HG03159 (cell line): ENCODE measurements around the gene RNU1-2.
A peak's percentile ranks its signal among the peaks of the same experiment; 100 is the strongest.
"Not testable (repeated sequence)": the region's sequence is repeated elsewhere in the genome, so short reads cannot be mapped to it uniquely, and the experiment has no call there.

ENCODE experiments used
- ATAC-seq: cut with Tn5 transposase; IDR thresholded peaks from one replicate; pipeline ENCODE4 v1.9.1; 2021; ENCODE audit warnings: mild to moderate bottlenecking, moderate library complexity; ENCODE audit not compliant: unreplicated experiment

The RNU1-2 gene

GRCh38 chr1:16895598-16896315, at the start of gene RNU1-2:
Gene RNU1-2 (plus strand): TSS chr1:16895980.
- peak; percentile 99 for ATAC-seq

GRCh38 chr1:16856201-16856600, 39.6 kb upstream of the RNU1-2 start:
- not testable (repeated sequence) for ATAC-seq

- ATAC-seq: not testable (repeated sequence)
Measured at GRCh38 chr1:16859167-16860041, 36.4 kb upstream of the RNU1-2 start.

- ATAC-seq: not testable (repeated sequence)
Measured at GRCh38 chr1:16860048-16860447, 35.7 kb upstream of the RNU1-2 start.

- not testable (repeated sequence) for ATAC-seq
Measured at GRCh38 chr1:16861832-16862245, 33.9 kb upstream of the RNU1-2 start.

- not testable (repeated sequence) for ATAC-seq
Measured at GRCh38 chr1:16862415-16862814, 33.4 kb upstream of the RNU1-2 start.

GRCh38 chr1:16863024-16863423, 32.8 kb upstream of the RNU1-2 start:
- not testable (repeated sequence) for ATAC-seq

- ATAC-seq: not testable (repeated sequence)
Measured at GRCh38 chr1:16866926-16867707, 28.7 kb upstream of the RNU1-2 start.

GRCh38 chr1:16868787-16869186, 27.0 kb upstream of the RNU1-2 start:
- not testable (repeated sequence) for ATAC-seq

- ATAC-seq: not testable (repeated sequence)
Measured at GRCh38 chr1:16869996-16870395, 25.8 kb upstream of the RNU1-2 start.

GRCh38 chr1:16871171-16871570, 24.6 kb upstream of the RNU1-2 start:
- not testable (repeated sequence) for ATAC-seq

- not testable (repeated sequence) for ATAC-seq
Measured at GRCh38 chr1:16872152-16873075, 23.4 kb upstream of the RNU1-2 start.

- not testable (repeated sequence) for ATAC-seq
Measured at GRCh38 chr1:16873076-16873879, 22.5 kb upstream of the RNU1-2 start.

GRCh38 chr1:16874968-16875765, 20.6 kb upstream of the RNU1-2 start:
- not testable (repeated sequence) for ATAC-seq

- not testable (repeated sequence) for ATAC-seq
Measured at GRCh38 chr1:16881742-16882141, 14.0 kb upstream of the RNU1-2 start.

GRCh38 chr1:16882986-16883385, 12.8 kb upstream of the RNU1-2 start:
- no peak for ATAC-seq

GRCh38 chr1:16884487-16884886, 11.3 kb upstream of the RNU1-2 start:
- not testable (repeated sequence) for ATAC-seq
